ENCODE results near the gene CENATAC.

DNA sequence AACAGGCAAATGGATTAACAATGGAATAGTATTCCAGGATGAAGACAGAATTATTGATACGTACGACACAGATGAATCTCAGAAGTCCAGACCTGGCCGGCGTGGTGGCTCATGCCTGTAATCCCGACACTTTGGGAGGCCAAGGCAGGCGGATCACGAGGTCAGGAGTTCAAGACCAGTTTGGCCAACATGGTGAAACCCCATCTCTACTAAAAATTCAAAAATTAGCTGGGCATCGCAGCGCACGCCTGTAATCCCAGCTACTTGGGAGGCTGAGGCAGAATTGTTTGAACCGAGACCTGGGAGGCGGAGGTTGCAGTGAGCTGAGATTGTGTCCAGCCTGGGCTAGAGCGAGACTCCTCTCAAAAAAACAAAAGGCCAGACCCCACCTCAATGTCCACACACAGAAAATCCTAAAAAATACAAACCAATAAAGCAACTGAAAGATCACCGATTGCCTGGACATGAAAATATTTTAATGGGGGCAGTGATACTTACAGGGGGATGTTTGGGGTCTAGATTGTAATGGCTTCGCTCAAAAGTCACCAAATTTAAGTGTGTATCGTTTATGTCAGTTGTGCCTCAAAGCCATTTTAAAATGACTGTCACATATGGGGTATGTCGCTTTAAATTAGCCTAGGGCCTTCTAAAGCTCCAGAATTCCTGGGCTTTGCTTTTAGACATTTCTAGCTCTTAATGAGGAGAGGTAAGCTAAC is 16.4 kb downstream of the CENATAC start:
- TF ChIP-seq CCNT2 (IDR thresholded peaks at IDR 0.05; ENCODE audit: borderline replicate concordance, extremely low read depth, insufficient read length, low read depth, low read length) (no peak), POLR2AphosphoS5 (IDR thresholded peaks at IDR 0.05; ENCODE audit: control insufficient read depth, insufficient read depth, low read depth, low read length) (no peak), FOXP1 (CRISPR knock-in tag; IDR thresholded peaks at IDR 0.05) (no peak)
